CMK (cell line): ENCODE results near the gene PRXL2B.
A peak's percentile ranks its signal among the peaks of the same experiment; 100 is the strongest.
"Not testable (repeated sequence)": the region's sequence is repeated elsewhere in the genome, so short reads cannot be mapped to it uniquely, and the experiment has no call there.

Experiments
- DNase-seq: peaks from one replicate; pipeline ENCODE4 v3.0.0-alpha.2; 2010; ENCODE audit warnings: low read depth

PRXL2B gene

GRCh38 chr1:2586154-2587070 lies at the start of gene PRXL2B:
TSS of gene PRXL2B (plus strand) at chr1:2586777. CDS start at chr1:2586886, 109 bp downstream.
- peak; percentile 100 for DNase-seq

GRCh38 chr1:2537784-2538115 lies 48.8 kb upstream of the PRXL2B start:
- no peak for DNase-seq

GRCh38 chr1:2538376-2538775 lies 48.2 kb upstream of the PRXL2B start:
- DNase-seq: no peak

GRCh38 chr1:2538872-2539271 lies 47.7 kb upstream of the PRXL2B start:
- DNase-seq: no peak

GRCh38 chr1:2539312-2539907 lies 47.2 kb upstream of the PRXL2B start:
- no peak for DNase-seq

GRCh38 chr1:2540816-2541492 lies 45.6 kb upstream of the PRXL2B start:
- DNase-seq: no peak

- no peak for DNase-seq
Observed at GRCh38 chr1:2541619-2542245, 44.8 kb upstream of the PRXL2B start.

- DNase-seq: no peak
Observed at GRCh38 chr1:2542246-2542915, 44.2 kb upstream of the PRXL2B start.

GRCh38 chr1:2543543-2544092 lies 43.0 kb upstream of the PRXL2B start:
- no peak for DNase-seq

GRCh38 chr1:2544093-2544874 lies 42.3 kb upstream of the PRXL2B start:
- no peak for DNase-seq

GRCh38 chr1:2544875-2545640 lies 41.5 kb upstream of the PRXL2B start:
- no peak for DNase-seq

- peak; percentile 98 for DNase-seq
Observed at GRCh38 chr1:2545754-2546514, 40.6 kb upstream of the PRXL2B start.

GRCh38 chr1:2546515-2547209 lies 39.9 kb upstream of the PRXL2B start:
- DNase-seq: peak; percentile 94

- no peak for DNase-seq
Observed at GRCh38 chr1:2547210-2548067, 39.1 kb upstream of the PRXL2B start.

GRCh38 chr1:2548068-2548589 lies 38.4 kb upstream of the PRXL2B start:
- DNase-seq: no peak

GRCh38 chr1:2549367-2550029 lies 37.1 kb upstream of the PRXL2B start:
- DNase-seq: not testable (repeated sequence)
